WI38 (cell line): ENCODE data around the gene SORL1.

ENCODE experiments used
- H3K4me3 ChIP-seq: 2 replicates; pipeline ENCODE4 v1.5.1; 2011; ENCODE audit warnings: low read depth, mild to moderate bottlenecking, control low read depth, low read length
- TF ChIP-seq, protein P1 (sequence below): IDR thresholded peaks from 2 replicates; pipeline ENCODE4 v1.5.1; 2012; ENCODE audit warnings: low read depth, mild to moderate bottlenecking, control low read depth, low read length

SORL1 gene

DNA sequence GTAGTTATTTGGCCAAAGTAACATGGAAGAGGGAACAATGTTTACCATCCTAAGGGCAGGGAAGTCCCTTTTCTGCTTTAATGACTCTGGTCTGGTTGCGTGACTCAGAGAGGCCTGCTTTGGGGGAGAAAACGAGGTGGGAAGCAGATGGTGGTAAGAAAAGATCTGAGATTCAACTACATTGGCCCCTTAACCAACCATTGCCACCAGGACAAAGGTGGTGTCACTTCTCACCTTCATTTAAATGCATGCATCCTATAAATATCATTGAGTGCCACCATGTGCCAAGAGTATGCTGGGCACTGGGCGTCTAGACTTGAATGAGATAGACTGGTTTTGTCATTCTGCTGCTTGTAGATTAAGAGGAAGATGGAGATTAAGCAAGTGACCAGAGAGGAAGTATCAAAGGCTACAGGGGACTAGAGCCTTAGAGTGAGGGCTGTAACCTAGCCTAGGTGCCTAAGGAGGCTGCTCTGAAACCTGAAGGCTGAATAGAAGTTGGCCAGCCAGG lies 3.6 kb upstream of the SORL1 start:
- no peak overlapping the region for H3K4me3 ChIP-seq
- TF ChIP-seq, protein P1, sequence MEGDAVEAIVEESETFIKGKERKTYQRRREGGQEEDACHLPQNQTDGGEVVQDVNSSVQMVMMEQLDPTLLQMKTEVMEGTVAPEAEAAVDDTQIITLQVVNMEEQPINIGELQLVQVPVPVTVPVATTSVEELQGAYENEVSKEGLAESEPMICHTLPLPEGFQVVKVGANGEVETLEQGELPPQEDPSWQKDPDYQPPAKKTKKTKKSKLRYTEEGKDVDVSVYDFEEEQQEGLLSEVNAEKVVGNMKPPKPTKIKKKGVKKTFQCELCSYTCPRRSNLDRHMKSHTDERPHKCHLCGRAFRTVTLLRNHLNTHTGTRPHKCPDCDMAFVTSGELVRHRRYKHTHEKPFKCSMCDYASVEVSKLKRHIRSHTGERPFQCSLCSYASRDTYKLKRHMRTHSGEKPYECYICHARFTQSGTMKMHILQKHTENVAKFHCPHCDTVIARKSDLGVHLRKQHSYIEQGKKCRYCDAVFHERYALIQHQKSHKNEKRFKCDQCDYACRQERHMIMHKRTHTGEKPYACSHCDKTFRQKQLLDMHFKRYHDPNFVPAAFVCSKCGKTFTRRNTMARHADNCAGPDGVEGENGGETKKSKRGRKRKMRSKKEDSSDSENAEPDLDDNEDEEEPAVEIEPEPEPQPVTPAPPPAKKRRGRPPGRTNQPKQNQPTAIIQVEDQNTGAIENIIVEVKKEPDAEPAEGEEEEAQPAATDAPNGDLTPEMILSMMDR: no peak

DNA sequence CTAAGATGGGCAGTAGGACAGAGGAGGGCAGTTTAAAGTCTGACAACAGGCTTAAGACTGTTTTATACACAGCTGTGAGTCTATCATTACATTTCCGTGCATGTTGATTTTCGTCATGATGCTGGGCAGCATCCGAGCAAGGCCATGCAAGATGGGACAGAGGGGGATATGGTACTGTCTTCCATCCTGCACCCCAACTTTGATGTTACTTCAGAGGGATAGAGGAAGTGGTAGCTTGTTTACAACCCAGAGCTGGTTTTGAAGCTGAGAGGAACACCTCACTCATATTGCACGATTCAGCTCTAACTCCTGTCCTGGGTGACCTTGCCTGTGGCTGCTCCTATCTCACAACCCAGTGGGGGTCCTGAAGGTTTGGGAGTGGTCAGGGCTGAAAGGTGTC lies 3.0 kb upstream of the SORL1 start:
- TF ChIP-seq, protein P1: no peak
- H3K4me3 ChIP-seq: no peak overlapping the region

DNA sequence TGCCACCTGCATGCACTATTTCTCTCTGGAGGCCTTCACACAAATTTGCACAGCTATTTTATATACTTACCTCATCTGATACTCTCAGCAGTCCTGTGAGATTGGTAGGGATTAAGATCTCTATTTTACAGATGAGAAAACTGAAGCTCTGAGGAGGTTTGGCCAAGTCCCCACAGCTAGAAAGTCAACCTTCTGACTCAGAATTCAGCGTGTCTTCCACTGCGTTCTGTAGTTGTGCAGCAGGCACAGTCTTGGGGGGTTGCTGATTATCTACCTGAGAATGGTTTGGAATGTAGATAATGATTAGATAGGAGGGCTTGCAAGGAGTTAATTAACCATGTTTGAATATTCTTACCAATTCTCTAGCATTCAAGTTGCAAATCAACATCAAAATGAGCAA lies 2.5 kb upstream of the SORL1 start:
- TF ChIP-seq, protein P1: no peak
- H3K4me3 ChIP-seq: no peak overlapping the region

DNA sequence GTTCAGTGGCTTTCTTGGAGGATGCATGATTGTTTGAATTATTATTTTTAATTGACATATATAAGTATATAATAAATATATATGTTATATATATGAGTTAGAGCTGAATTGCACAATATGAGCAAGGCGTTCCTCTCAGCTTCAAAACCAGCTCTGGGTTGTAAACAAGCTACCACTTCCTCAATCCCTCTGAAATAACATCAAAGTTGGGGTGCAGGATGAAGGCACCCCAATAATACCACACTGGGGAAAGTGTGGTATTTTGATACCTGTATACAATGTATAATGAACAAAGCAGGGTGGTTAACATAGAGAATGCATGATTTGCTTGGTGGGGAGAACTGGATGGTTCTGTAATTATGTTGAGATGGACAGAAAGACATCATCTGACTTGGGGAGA lies 1.7 kb upstream of the SORL1 start:
- TF ChIP-seq, protein P1: no peak
- no peak overlapping the region for H3K4me3 ChIP-seq

DNA sequence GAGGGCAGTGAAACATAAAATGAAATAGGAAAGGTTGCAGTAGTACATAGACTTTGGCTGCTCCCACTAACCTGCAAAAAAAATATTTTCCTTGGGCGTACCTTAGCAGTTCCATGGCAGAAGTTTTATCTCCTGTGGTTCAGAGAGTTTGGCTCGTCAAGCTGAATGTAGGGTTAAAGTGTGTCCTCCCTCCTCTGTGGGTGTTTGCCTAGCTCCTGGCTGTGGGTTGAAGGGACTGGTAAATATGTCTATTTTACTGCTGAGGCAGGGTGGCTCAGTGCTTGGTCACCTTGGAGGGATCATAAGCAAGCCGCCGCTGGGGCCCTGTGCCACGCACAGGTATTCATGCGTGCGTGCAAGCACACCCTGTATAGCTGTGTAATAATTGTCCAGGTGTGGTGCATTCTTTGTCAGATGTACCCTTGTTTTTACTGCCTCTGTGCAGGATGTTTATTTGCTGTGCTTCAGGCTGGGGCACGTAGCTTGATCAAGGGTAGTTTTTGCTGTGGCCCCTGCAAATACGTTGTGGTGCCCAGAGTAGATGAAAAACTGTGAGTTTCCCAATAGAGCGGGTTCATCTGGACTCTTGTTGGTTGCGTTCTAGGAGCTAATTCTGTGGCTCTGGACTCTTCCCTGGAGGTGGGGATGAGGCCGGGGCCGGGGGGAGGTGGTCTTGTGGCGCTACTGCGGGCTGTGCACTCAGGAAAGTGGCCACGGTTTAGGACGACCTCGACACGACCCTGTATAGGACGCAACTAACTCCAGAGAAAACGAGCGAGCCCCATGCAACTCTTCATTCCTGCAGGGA lies 732 bp upstream of the SORL1 start:
- peak overlapping the region; percentile 68 for H3K4me3 ChIP-seq
- TF ChIP-seq, protein P1: no peak

DNA sequence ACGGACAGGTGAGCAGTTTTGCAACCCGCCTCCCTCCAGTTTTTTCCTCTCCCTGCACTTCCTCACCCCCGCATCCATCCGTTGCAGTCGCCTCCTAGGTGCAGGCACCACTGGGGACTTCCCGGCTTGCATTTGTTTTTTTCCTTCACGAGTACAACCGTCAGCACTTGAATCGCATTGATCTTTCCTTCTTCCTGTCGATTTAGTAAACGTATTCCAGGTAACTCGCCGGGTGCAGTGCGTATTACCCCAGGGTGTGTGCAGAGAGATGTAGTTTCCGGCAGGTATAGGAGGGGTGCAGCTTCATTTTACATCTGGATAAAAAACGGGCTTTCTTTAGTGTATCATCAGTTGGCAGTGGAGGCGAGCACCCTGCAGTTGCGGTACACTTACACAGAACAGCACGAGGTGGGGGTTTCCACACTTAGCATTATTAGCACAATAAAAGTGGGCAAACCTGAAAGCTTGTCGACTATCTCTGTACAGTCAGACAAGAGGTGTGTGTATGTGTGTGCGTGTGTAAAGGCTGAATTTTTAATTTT lies 566 bp downstream of the SORL1 start, which contains the start of gene SORL1-AS1:
SORL1-AS1 (minus strand) TSS at position 359 of the 542 bp plus-strand sequence.
- TF ChIP-seq, protein P1: no peak
- H3K4me3 ChIP-seq: peak within 1 kb of the TSS; percentile 68
